GM11168 (cell line): ENCODE measurements around the gene CD22.
"Not testable (repeated sequence)": the region's sequence is repeated elsewhere in the genome, so short reads cannot be mapped to it uniquely, and the experiment has no call there.

Experiments
- in situ Hi-C: fragments of 300-500 bp; cut with MboI; formaldehyde crosslinking; loops from one replicate; pipeline ENCODE4 v1.12.0; 2022; ENCODE audit warnings: low sequenced_read_pairs; ENCODE audit not compliant: unreplicated experiment

Gene CD22

GRCh38 chr19:35375505-35376307 lies 46.7 kb downstream of the CD22 start:
- in situ Hi-C loops: no loop called here

GRCh38 chr19:35377656-35378055 lies 48.7 kb downstream of the CD22 start:
- in situ Hi-C loops: no loop called here

GRCh38 chr19:35378356-35378755 lies 49.4 kb downstream of the CD22 start:
- in situ Hi-C loops: no loop called here

GRCh38 chr19:35379545-35379944 lies 50.6 kb downstream of the CD22 start:
- in situ Hi-C loops: not testable (repeated sequence)

GRCh38 chr19:35379992-35380391 lies 51.0 kb downstream of the CD22 start:
- in situ Hi-C loops: no loop called here

GRCh38 chr19:35380450-35381124 lies 51.6 kb downstream of the CD22 start:
- in situ Hi-C loops: no loop called here

GRCh38 chr19:35381318-35381717 lies 52.3 kb downstream of the CD22 start:
- in situ Hi-C loops: no loop called here

GRCh38 chr19:35381926-35382325 lies 52.9 kb downstream of the CD22 start:
- in situ Hi-C loops: no loop called here

GRCh38 chr19:35383536-35383935 lies 54.5 kb downstream of the CD22 start:
- in situ Hi-C loops: no loop called here

- in situ Hi-C loops: no loop called here
Observed at GRCh38 chr19:35388277-35389054, 59.5 kb downstream of the CD22 start.

GRCh38 chr19:35389192-35389861 lies 60.3 kb downstream of the CD22 start:
- in situ Hi-C loops: no loop called here

GRCh38 chr19:35392742-35393715 lies 64.0 kb downstream of the CD22 start:
- in situ Hi-C loops: no loop called here

- in situ Hi-C loops: no loop called here
Observed at GRCh38 chr19:35395382-35396199, 66.6 kb downstream of the CD22 start.

- in situ Hi-C loops: no loop called here
Observed at GRCh38 chr19:35396240-35396885, 67.4 kb downstream of the CD22 start.
